Measurements from ENCODE around the gene LHFPL4. TPM values are rescaled to one million over a fixed set of nuclear protein-coding genes. Genes with fewer than 3 reads are reported as not detected.
"Not testable (repeated sequence)": the region's sequence is repeated elsewhere in the genome, so short reads cannot be mapped to it uniquely, and the experiment has no call there.

LHFPL4 gene
- total RNA-seq, 1 donor from 2014 or later: 0.32 TPM

DNA sequence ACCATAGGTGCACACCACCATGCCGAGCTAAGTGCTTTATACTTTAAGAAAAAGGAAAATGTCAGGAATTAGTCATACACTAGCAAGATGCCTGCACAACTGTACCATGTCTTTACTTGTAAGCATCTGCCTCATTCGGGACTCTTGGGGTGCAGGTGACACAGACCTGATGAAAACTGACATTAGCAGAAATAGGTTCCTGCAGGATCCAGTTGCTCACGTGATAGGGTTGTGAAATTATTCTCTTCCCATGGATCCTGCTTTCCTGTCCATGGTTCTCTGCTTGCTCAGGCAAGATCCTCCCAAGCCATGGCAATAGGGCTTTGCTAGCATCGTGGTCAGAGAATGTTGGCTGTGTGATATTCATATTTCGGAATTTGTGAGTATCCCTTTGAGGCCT lies 10.2 kb upstream of the LHFPL4 start:
- Mint-ChIP-seq H3K4me3 (no peak overlapping the region), H3K36me3 (no peaks in the 10 kb centered on the region), H3K27me3 (ENCODE audit: insufficient read depth, low read depth) (peaks cover 3% of the 10 kb centered on the region), H3K9me3 (peaks cover 11% of the 10 kb centered on the region), H3K4me1 (no peaks in the 10 kb centered on the region), H3K27ac (no peak overlapping the region)
- no peaks in the 10 kb centered on the region for H3K27me3 ChIP-seq
- no peaks in the 10 kb centered on the region for H4K20me1 ChIP-seq (ENCODE audit: low read depth)
- no peak overlapping the region for H3K9ac ChIP-seq
- no peaks in the 10 kb centered on the region for H3K36me3 ChIP-seq
- no peak for TF ChIP-seq CTCF (IDR thresholded peaks at IDR 0.05)
- no peak for TF ChIP-seq EZH2 (IDR thresholded peaks at IDR 0.05)
- no peak for TF ChIP-seq EZH2phosphoT487 (IDR thresholded peaks at IDR 0.05)
- no peak for DNase-seq (ENCODE audit: low spot score)
- H3F3A ChIP-seq (ENCODE audit: low read depth): no peaks in the 10 kb centered on the region
- no peak overlapping the region for H3K27ac ChIP-seq
- H2AFZ ChIP-seq (replicated peaks): no peak overlapping the region
- no peak overlapping the region for H3K4me2 ChIP-seq
- no peak overlapping the region for H3K4me3 ChIP-seq
- no peaks in the 10 kb centered on the region for H3K79me2 ChIP-seq (ENCODE audit: low read depth)
- no peaks in the 10 kb centered on the region for H3K4me1 ChIP-seq
- H3K9me3 ChIP-seq (ENCODE audit: low read depth): peaks cover 7% of the 10 kb centered on the region

DNA sequence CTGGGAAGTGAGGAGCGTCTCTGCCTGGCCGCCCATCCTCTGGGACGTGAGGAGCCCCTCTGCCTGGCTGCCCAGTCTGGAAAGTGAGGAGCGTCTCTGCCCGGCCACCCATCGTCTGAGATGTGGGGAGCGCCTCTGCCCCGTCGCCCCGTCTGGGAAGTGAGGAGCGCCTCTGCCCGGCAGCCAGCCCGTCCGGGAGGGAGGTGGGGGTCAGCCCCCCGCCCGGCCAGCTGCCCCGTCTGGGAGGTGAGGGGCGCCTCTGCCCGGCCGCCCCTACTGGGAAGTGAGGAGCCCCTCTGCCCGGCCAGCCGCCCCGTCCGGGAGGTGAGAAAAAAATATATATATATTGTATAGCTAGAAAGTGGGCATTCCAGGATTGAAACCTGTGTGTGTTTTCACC lies 6.4 kb upstream of the LHFPL4 start:
- H3K79me2 ChIP-seq (ENCODE audit: low read depth): not testable (repeated sequence)

DNA sequence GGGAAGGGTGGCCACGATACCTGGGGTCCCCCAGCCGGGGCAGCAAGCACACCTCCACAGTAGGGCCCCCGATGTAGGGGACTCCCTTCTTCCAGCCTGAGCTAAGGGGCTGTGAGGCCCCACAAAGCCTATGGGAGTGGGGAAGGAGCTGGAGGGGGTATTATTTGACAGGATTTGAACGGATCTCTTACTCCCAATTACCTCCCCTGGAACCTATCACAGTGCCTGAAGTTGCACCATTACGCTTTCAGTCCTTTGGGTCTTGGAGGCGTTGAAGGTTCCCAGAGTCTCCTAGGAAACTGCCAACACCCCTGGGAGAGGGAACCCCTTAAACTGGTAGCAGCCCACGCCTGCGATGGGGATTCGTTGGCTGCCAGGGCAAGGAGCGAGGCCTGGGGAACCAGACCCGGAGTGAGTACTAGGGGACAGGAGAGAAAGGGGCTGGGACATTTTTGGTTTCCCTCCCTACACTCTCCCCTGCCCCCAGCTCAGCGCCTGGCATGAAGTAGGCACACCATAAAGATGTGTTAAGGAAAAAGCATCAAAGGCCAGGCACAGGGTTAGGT lies 409 bp upstream of the LHFPL4 start:
- peak; percentile 3 for DNase-seq (ENCODE audit: low spot score)
- H3K27ac Mint-ChIP-seq: no peak overlapping the region
- peaks cover 37% of the 10 kb centered on the region for H3K27me3 ChIP-seq
- H4K20me1 ChIP-seq (ENCODE audit: low read depth): peaks cover 19% of the 10 kb centered on the region
- H3K27ac ChIP-seq: no peak overlapping the region
- H3K4me3 ChIP-seq: peak overlapping the region; percentile 63
- no peaks in the 10 kb centered on the region for H3K36me3 Mint-ChIP-seq
- peaks cover 47% of the 10 kb centered on the region for H3K27me3 Mint-ChIP-seq (ENCODE audit: insufficient read depth, low read depth)
- TF ChIP-seq EZH2 (IDR thresholded peaks at IDR 0.05): no peak
- no peak for TF ChIP-seq EZH2phosphoT487 (IDR thresholded peaks at IDR 0.05)
- no peak for TF ChIP-seq CTCF (IDR thresholded peaks at IDR 0.05)
- H3K4me2 ChIP-seq: peak overlapping the region; percentile 82
- H3K4me1 ChIP-seq: peaks cover 7% of the 10 kb centered on the region
- H3K79me2 ChIP-seq (ENCODE audit: low read depth): no peaks in the 10 kb centered on the region
- H3K36me3 ChIP-seq: no peaks in the 10 kb centered on the region
- H3K4me1 Mint-ChIP-seq: peaks cover 7% of the 10 kb centered on the region
- no peaks in the 10 kb centered on the region for H3F3A ChIP-seq (ENCODE audit: low read depth)
- H3K4me3 Mint-ChIP-seq: peak overlapping the region; percentile 35
- no peak overlapping the region for H3K9ac ChIP-seq
- peaks cover 2% of the 10 kb centered on the region for H3K9me3 Mint-ChIP-seq
- H2AFZ ChIP-seq (replicated peaks): peak overlapping the region; percentile 76
- H3K9me3 ChIP-seq (ENCODE audit: low read depth): no peaks in the 10 kb centered on the region

More for the DNA sequence above, 6.4 kb upstream of the LHFPL4 start:
- not testable (repeated sequence) for H3K36me3 Mint-ChIP-seq; H3K4me2 ChIP-seq; H3K4me1 ChIP-seq; H3K4me1 Mint-ChIP-seq; DNase-seq (ENCODE audit: low spot score); H3K9me3 Mint-ChIP-seq; H3K27ac Mint-ChIP-seq; H3F3A ChIP-seq (ENCODE audit: low read depth); H3K4me3 ChIP-seq; H3K9ac ChIP-seq; H3K27me3 ChIP-seq; H3K9me3 ChIP-seq (ENCODE audit: low read depth); H3K36me3 ChIP-seq; H3K4me3 Mint-ChIP-seq; H2AFZ ChIP-seq (replicated peaks); H3K27ac ChIP-seq; H4K20me1 ChIP-seq (ENCODE audit: low read depth)
- peaks cover 18% of the 10 kb centered on the region for H3K27me3 Mint-ChIP-seq (ENCODE audit: insufficient read depth, low read depth)

- Mint-ChIP-seq H3K27ac (no peak overlapping the region), H3K9me3 (no peaks in the 10 kb centered on the region), H3K36me3 (no peaks in the 10 kb centered on the region), H3K4me3 (peak overlapping the region; percentile 67), H3K27me3 (ENCODE audit: insufficient read depth, low read depth) (peaks cover 47% of the 10 kb centered on the region), H3K4me1 (peaks cover 7% of the 10 kb centered on the region)
- Histone ChIP-seq H3K27ac (no peak overlapping the region), H3K27me3 (peaks cover 37% of the 10 kb centered on the region), H2AFZ (replicated peaks) (no peak overlapping the region), H3K4me3 (peak overlapping the region; percentile 63), H3K4me1 (peaks cover 7% of the 10 kb centered on the region), H3K79me2 (ENCODE audit: low read depth) (no peaks in the 10 kb centered on the region), H4K20me1 (ENCODE audit: low read depth) (peaks cover 19% of the 10 kb centered on the region), H3K9ac (no peak overlapping the region), H3K36me3 (no peaks in the 10 kb centered on the region), H3K9me3 (ENCODE audit: low read depth) (no peaks in the 10 kb centered on the region), H3K4me2 (peak overlapping the region; percentile 82), H3F3A (ENCODE audit: low read depth) (no peaks in the 10 kb centered on the region)
- TF ChIP-seq CTCF (IDR thresholded peaks at IDR 0.05): no peak
- peak; percentile 70 for TF ChIP-seq EZH2 (IDR thresholded peaks at IDR 0.05)
- TF ChIP-seq EZH2phosphoT487 (IDR thresholded peaks at IDR 0.05): peak; percentile 41
- peak; percentile 92 for DNase-seq (ENCODE audit: low spot score)
These were observed 1.2 kb downstream of the LHFPL4 start for GRCh38 chr3:9552252-9552999.

Measured in neural progenitor cell (in vitro differentiated cells).